Duodenal mucosa (tissue), 2 donors: Measurements from ENCODE around the gene CYTH1.

Source experiments
- H3K27ac ChIP-seq: one replicate; pipeline ENCODE4 v1.7.0; 2013; ENCODE audit warnings: low read depth, low read length
- H3K27me3 ChIP-seq, 2 donors: one replicate each; pipeline ENCODE4 v1.7.0; 2013; ENCODE audit warnings: low read length in 2 of 2, control low read depth in 1 of 2; ENCODE audit not compliant: insufficient read depth in 2 of 2, control insufficient read depth in 1 of 2
- H3K36me3 ChIP-seq, 2 donors: one replicate each; pipeline ENCODE4 v1.7.0; 2013; ENCODE audit warnings: low read length in 2 of 2, control low read depth in 1 of 2; ENCODE audit not compliant: insufficient read depth in 2 of 2, control insufficient read depth in 1 of 2
- H3K4me1 ChIP-seq, 2 donors: one replicate each; pipeline ENCODE4 v1.7.0; 2013; ENCODE audit warnings: low read length in 2 of 2, control low read depth in 1 of 2; ENCODE audit not compliant: insufficient read depth in 2 of 2, control insufficient read depth in 1 of 2
- H3K4me3 ChIP-seq, 2 donors: one replicate each; pipeline ENCODE4 v1.7.0; 2013; ENCODE audit warnings: low read length in 2 of 2, low read depth in 1 of 2
- H3K9ac ChIP-seq, 2 donors: one replicate each; pipeline ENCODE4 v1.7.0; 2013; ENCODE audit warnings: low read length in 2 of 2, low read depth in 1 of 2
- H3K9me3 ChIP-seq, 2 donors: one replicate each; pipeline ENCODE4 v1.7.0; 2013; ENCODE audit warnings: low read length in 2 of 2, control low read depth in 1 of 2; ENCODE audit not compliant: control insufficient read depth in 1 of 2

Gene CYTH1

DNA sequence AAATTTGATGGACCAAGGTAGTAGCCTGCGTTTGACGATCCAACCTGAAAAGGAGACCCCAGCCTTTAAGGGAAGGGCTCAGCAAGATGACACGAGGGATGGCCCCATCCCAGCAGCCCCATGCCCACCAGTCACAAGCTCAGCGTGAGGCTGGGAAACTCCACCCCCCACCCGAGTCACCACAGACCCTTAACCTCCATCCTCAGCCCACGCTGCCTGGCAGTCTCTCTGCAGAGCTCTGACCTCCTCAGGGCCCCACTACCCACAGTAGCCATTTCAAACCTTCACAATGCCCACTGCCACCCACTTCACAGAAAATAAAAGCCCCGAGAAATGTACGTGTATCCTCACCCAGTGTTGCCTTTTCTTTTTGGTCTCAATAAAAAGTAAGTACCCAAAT is 39.9 kb upstream of the CYTH1 start:
- Histone ChIP-seq H3K4me1 (peaks cover 3 to 13% of the 10 kb centered on the region in 2 donors), H3K9me3 (no peaks in the 10 kb centered on the region), H3K27me3 (no peaks in the 10 kb centered on the region), H3K4me3 (no peak overlapping the region), H3K36me3 (peaks cover 47 to 94% of the 10 kb centered on the region in 2 donors), H3K27ac (no peak overlapping the region), H3K9ac (no peak overlapping the region)

GRCh38 chr17:78820841-78821240 is 38.8 kb upstream of the CYTH1 start:
- H3K27ac ChIP-seq = no peak overlapping the region
- H3K36me3 ChIP-seq = peaks cover 51 to 93% of the 10 kb centered on the region in 2 donors
- H3K4me3 ChIP-seq = no peak overlapping the region
- no peaks in the 10 kb centered on the region for H3K27me3 ChIP-seq
- H3K9me3 ChIP-seq = no peaks in the 10 kb centered on the region
- no peak overlapping the region for H3K9ac ChIP-seq
- H3K4me1 ChIP-seq = peaks cover 3 to 13% of the 10 kb centered on the region in 2 donors

- peaks cover 50 to 93% of the 10 kb centered on the region in 2 donors for H3K36me3 ChIP-seq
Observed at GRCh38 chr17:78819806-78820792, 38.0 kb upstream of the CYTH1 start.

GRCh38 chr17:78819402-78819801 is 37.3 kb upstream of the CYTH1 start:
- Histone ChIP-seq H3K27ac (no peak overlapping the region), H3K4me1 (peaks cover 3 to 13% of the 10 kb centered on the region in 2 donors)

More at GRCh38 chr17:78819806-78820792, 38.0 kb upstream of the CYTH1 start:
- Histone ChIP-seq H3K27ac (no peak overlapping the region), H3K27me3 (no peaks in the 10 kb centered on the region), H3K4me1 (peaks cover 3 to 13% of the 10 kb centered on the region in 2 donors), H3K9ac (no peak overlapping the region), H3K4me3 (no peak overlapping the region), H3K9me3 (no peaks in the 10 kb centered on the region)

DNA sequence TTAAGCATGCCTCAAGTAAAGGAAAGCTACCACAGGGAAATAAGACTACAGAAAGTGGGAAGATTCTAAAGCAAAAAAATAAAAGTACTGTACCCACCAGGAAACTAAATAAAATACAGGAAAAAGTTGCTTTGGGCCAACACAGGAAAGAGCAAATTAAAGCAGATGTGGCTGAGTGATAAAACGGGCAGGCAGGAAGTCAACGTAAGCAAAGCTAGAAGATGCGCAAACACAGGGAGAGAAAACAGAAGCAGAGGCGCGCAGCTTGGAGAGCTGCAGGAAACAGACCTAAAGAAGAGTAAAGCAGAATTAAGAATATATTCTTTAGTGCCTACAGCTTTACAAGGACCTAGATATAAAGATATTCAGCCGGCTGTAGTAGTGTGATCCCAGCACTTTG is 36.9 kb upstream of the CYTH1 start:
- H3K9me3 ChIP-seq = no peaks in the 10 kb centered on the region
- H3K36me3 ChIP-seq = peaks cover 51 to 93% of the 10 kb centered on the region in 2 donors
- H3K4me3 ChIP-seq = no peak overlapping the region
- no peaks in the 10 kb centered on the region for H3K27me3 ChIP-seq
- no peak overlapping the region for H3K9ac ChIP-seq
- H3K4me1 ChIP-seq = peaks cover 3 to 13% of the 10 kb centered on the region in 2 donors
- H3K27ac ChIP-seq = peak overlapping the region; percentile 58

More at GRCh38 chr17:78819402-78819801, 37.3 kb upstream of the CYTH1 start:
- Histone ChIP-seq H3K36me3 (peaks cover 46 to 93% of the 10 kb centered on the region in 2 donors), H3K4me3 (no peak overlapping the region), H3K9me3 (no peaks in the 10 kb centered on the region), H3K27me3 (no peaks in the 10 kb centered on the region), H3K9ac (no peak overlapping the region)

DNA sequence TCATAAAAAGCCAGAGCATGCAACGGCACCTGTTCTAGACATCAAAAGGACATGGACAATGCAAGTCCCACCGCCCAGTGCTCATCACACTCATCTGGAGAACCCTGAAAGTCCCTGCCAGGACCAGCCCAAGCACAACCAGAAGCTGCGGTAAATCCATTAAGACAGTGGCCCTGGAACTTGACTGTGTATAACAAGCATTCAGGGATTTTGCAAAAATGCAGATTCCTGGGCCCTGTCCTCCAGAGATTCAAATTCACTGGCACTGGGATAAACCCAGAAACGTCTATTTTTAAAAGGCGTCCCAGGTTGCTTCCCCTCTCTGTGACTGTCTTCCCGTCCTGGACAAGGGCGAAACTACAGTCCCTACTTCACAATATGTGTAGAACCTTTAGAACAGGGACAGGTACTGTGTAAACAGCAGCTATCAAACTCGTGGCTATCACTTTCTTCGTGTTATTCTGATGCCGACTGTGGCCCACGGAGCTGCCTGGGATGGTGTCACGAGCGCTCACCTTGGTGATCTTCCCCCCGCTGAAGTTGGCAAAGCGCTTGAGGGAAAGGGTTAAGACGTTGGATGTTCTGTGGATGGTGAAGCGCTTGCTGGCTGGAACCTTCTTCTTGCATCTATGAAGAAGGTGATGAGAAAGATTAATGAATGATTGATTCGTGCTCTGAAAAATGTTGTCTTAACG is 36.2 kb upstream of the CYTH1 start:
- Histone ChIP-seq H3K36me3 (peaks cover 55 to 94% of the 10 kb centered on the region in 2 donors), H3K4me1 (peaks cover 3 to 13% of the 10 kb centered on the region in 2 donors), H3K9me3 (no peaks in the 10 kb centered on the region), H3K27me3 (no peaks in the 10 kb centered on the region), H3K4me3 (no peak overlapping the region), H3K9ac (no peak overlapping the region), H3K27ac (peak overlapping the region; percentile 58)

DNA sequence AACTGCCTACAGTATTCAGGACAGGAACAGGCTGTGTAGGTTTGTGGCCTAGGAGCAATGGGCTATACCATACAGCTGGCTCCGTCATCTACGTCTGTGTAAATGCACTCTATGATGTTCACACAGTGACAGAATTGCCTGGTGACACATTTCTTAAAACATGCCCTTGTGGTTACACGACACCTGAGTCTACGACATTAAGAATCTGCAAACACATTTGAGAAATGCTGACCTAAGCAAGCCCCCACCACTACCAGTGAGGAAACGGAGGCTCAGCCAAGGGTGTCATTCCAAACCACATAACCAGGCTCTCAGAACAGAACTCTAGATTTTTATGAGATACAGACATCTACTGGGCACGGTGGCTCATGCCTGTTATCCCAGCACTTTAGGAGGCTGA is 35.0 kb upstream of the CYTH1 start:
- Histone ChIP-seq H3K27ac (no peak overlapping the region), H3K4me3 (no peak overlapping the region), H3K4me1 (peaks cover 3 to 13% of the 10 kb centered on the region in 2 donors), H3K9ac (no peak overlapping the region), H3K27me3 (no peaks in the 10 kb centered on the region), H3K9me3 (no peaks in the 10 kb centered on the region), H3K36me3 (peaks cover 54 to 94% of the 10 kb centered on the region in 2 donors)

GRCh38 chr17:78815696-78816095 is 33.6 kb upstream of the CYTH1 start:
- no peak overlapping the region for H3K27ac ChIP-seq
- H3K4me3 ChIP-seq = no peak overlapping the region
- H3K9me3 ChIP-seq = no peaks in the 10 kb centered on the region
- no peak overlapping the region for H3K9ac ChIP-seq
- H3K27me3 ChIP-seq = no peaks in the 10 kb centered on the region
- H3K4me1 ChIP-seq = peaks cover 3 to 13% of the 10 kb centered on the region in 2 donors
- peaks cover 52 to 98% of the 10 kb centered on the region in 2 donors for H3K36me3 ChIP-seq

- H3K36me3 ChIP-seq = peaks cover 52 to 96% of the 10 kb centered on the region in 2 donors
Observed at GRCh38 chr17:78812855-78813254, 30.8 kb upstream of the CYTH1 start.

GRCh38 chr17:78808163-78808562 is 26.1 kb upstream of the CYTH1 start:
- no peaks in the 10 kb centered on the region for H3K4me1 ChIP-seq
- H3K9me3 ChIP-seq = no peaks in the 10 kb centered on the region
- peaks cover 55 to 92% of the 10 kb centered on the region in 2 donors for H3K36me3 ChIP-seq
- no peak overlapping the region for H3K9ac ChIP-seq
- no peak overlapping the region for H3K27ac ChIP-seq
- H3K27me3 ChIP-seq = no peaks in the 10 kb centered on the region
- no peak overlapping the region for H3K4me3 ChIP-seq

More at GRCh38 chr17:78812855-78813254, 30.8 kb upstream of the CYTH1 start:
- Histone ChIP-seq H3K27me3 (no peaks in the 10 kb centered on the region), H3K4me1 (no peaks in the 10 kb centered on the region), H3K9me3 (no peaks in the 10 kb centered on the region), H3K9ac (no peak overlapping the region), H3K27ac (no peak overlapping the region), H3K4me3 (no peak overlapping the region)
